Thymus (tissue), 11 donors: Measurements from ENCODE around the gene C17orf114.
A peak's percentile ranks its signal among the peaks of the same experiment; 100 is the strongest.

Experiments
- DNase-seq, 9 donors: peaks; one replicate each; pipeline ENCODE4 v3.0.0-alpha.2; 2013; ENCODE audit warnings: low spot score in 9 of 9, low read depth in 6 of 9, missing footprints in 1 of 9
- H3K27ac ChIP-seq, 2 donors: one replicate each; pipeline ENCODE4 v1.5.1; 2013; ENCODE audit warnings: control low read depth in 1 of 2, low read depth in 1 of 2, low read length in 1 of 2, mild to moderate bottlenecking in 1 of 2, moderate library complexity in 1 of 2
- H3K27me3 ChIP-seq, 2 donors: one replicate each; pipeline ENCODE4 v1.5.1; 2013; ENCODE audit warnings: low read length in 1 of 2; ENCODE audit not compliant: control insufficient read depth in 2 of 2, insufficient read depth in 1 of 2
- H3K36me3 ChIP-seq, 2 donors: one replicate each; pipeline ENCODE4 v1.5.1; 2013; ENCODE audit warnings: low read length in 1 of 2, mild to moderate bottlenecking in 1 of 2, moderate library complexity in 1 of 2; ENCODE audit not compliant: control insufficient read depth in 2 of 2, insufficient read depth in 2 of 2
- H3K4me1 ChIP-seq, 2 donors: one replicate each; pipeline ENCODE4 v1.5.1; 2013; ENCODE audit warnings: low read length in 2 of 2; ENCODE audit not compliant: control insufficient read depth in 2 of 2, insufficient read depth in 2 of 2
- H3K4me3 ChIP-seq, 2 donors: one replicate each; pipeline ENCODE4 v1.5.1; 2013; ENCODE audit warnings: low read length in 2 of 2, control low read depth in 1 of 2, mild to moderate bottlenecking in 1 of 2
- H3K9me3 ChIP-seq, 2 donors: one replicate each; pipeline ENCODE4 v1.5.1; 2013; ENCODE audit warnings: low read length in 1 of 2, mild to moderate bottlenecking in 1 of 2; ENCODE audit not compliant: control insufficient read depth in 2 of 2, insufficient read depth in 1 of 2
- WGBS: extraction: QIAGEN DNeasy Blood & Tissue Kit; methylation state at CpG from one replicate; pipeline ENCODE4 v1.1.7; 2013; 5-methylcytosine and 5-hydroxymethylcytosine counted together
- donor health status: healthy.

The C17orf114 gene

GRCh38 chr17:4810696-4811290, 8.7 kb upstream of the C17orf114 start:
- Histone ChIP-seq H3K4me1 (peaks cover 0 to 3% of the 10 kb centered on the region in 2 donors), H3K36me3 (no peaks in the 10 kb centered on the region), H3K9me3 (no peaks in the 10 kb centered on the region), H3K4me3 (no peak overlapping the region), H3K27me3 (peaks cover 22 to 49% of the 10 kb centered on the region in 2 donors), H3K27ac (no peak overlapping the region)
- DNase-seq = no peak
- WGBS = 58% methylated on average over 13 of the region's 13 CpGs

GRCh38 chr17:4808378-4808767, 6.2 kb upstream of the C17orf114 start:
- Histone ChIP-seq H3K27ac (peak overlapping the region in 1 of 2 donors; percentile 11), H3K4me1 (peaks cover 0 to 3% of the 10 kb centered on the region in 2 donors), H3K27me3 (peaks cover 25 to 61% of the 10 kb centered on the region in 2 donors), H3K4me3 (peak overlapping the region in 1 of 2 donors; percentile 39), H3K9me3 (no peaks in the 10 kb centered on the region), H3K36me3 (no peaks in the 10 kb centered on the region)
- 82% methylated on average over 6 of the region's 6 CpGs for WGBS
- no peak for DNase-seq

GRCh38 chr17:4807605-4808377, 5.7 kb upstream of the C17orf114 start:
- H3K27me3 ChIP-seq = peaks cover 25 to 61% of the 10 kb centered on the region in 2 donors
- no peaks in the 10 kb centered on the region for H3K36me3 ChIP-seq
- 49% methylated on average over 32 of the region's 32 CpGs for WGBS
- H3K4me3 ChIP-seq = peak overlapping the region; percentile 39 to 52
- H3K9me3 ChIP-seq = no peaks in the 10 kb centered on the region
- H3K4me1 ChIP-seq = peaks cover 0 to 3% of the 10 kb centered on the region in 2 donors
- no peak for DNase-seq
- peak overlapping the region in 1 of 2 donors; percentile 33 for H3K27ac ChIP-seq

DNA sequence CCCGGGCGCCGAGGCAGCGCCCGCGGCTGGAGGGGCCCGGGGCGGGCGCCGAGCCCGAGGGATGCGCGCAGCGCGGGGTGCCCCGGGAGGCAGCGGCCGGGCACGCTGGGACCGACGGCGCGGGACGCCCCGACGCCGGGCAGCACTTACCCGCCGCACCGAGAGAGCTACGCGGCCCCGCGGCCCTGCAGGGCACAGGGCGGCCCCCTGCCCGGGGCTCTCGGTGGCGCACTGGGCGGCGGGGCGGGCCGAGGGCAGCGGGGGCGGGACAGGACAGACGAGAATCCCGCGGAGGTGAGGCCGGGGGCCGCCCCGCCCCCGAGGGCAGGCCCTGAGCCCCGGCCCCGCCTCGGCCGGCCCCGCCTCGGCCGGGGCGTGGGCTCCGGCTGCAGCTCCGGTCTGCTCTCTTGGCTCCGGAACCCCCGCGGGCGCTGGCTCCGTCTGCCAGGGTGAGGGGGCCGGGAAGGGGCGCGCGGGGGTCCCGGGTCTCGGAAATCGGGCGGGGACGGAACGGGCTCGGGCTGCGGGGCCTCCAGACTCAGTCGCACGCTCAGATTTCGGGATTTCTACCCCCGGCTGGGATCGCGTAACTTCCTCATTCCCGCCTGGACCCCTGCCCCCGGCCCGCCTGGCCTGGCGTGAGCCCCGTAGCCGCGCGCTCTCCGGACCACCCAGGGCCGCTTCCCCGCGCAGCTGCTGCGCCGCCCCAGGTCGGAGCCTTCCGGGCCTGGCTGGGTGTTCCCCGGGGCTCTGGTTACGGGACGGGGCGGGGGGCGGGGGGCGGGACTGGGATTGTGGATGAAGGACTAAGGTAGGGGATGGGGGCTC, 4.9 kb upstream of the C17orf114 start, which contains the start of gene PLD2:
PLD2 (plus strand) TSS at position 376 of the 828 bp plus-strand sequence. CDS start 621 bp downstream, outside the sequence.
- Histone ChIP-seq H3K36me3 (no peaks in the 10 kb centered on the region), H3K9me3 (no peaks in the 10 kb centered on the region), H3K4me1 (peaks cover 0 to 3% of the 10 kb centered on the region in 2 donors), H3K27me3 (peaks cover 25 to 62% of the 10 kb centered on the region in 2 donors), H3K27ac (peak within 1 kb of the TSS in 1 of 2 donors; percentile 33), H3K4me3 (peak within 1 kb of the TSS; percentile 39 to 52)
- 1% methylated on average over 106 of the region's 106 CpGs for WGBS
- peak in 6 of 9 donors; percentile 41 to 78 (median 56) for DNase-seq

GRCh38 chr17:4806456-4806776, 4.3 kb upstream of the C17orf114 start:
- DNase-seq = no peak
- Histone ChIP-seq H3K27me3 (peaks cover 25 to 62% of the 10 kb centered on the region in 2 donors), H3K36me3 (no peaks in the 10 kb centered on the region), H3K4me3 (peak overlapping the region; percentile 21 to 52), H3K27ac (no peak overlapping the region), H3K9me3 (no peaks in the 10 kb centered on the region), H3K4me1 (peaks cover 0 to 3% of the 10 kb centered on the region in 2 donors)
- 5% methylated on average over 16 of the region's 16 CpGs for WGBS

DNA sequence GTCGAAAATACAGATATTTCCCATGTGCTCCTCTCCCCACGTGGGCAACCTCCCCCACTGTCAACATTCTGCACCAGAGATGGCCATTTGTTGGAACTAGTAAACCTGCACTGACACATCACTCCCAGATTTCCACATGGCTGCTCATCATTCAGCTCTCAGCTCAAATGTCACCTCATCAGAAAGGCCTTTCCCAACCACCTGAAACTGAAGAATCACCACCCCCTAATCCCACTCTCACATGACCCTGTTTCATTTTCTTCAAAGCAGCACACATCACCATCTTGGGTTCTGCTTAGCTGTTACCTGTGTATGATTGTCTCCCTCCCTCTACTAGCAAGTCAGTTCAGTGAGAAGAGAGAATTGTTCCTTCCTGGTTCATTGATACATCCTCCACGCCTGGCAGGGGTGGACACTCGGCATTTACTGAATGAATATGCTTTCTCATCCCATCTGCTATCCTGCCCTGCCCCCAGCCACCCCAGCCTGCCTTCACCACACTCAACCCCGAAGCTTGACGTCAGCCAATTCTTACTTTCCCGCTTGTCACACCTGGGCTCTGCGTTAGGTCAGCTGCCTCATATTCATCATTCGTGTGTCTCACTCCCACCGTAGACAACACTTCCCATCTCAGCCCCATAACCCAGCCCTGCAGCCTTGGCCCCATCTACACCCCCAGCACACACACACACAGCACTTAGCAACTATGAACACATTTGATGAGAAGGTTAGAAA, 1.5 kb downstream of the C17orf114 start:
- Histone ChIP-seq H3K9me3 (peaks cover 0 to 3% of the 10 kb centered on the region in 2 donors), H3K36me3 (peaks cover 17 to 18% of the 10 kb centered on the region in 2 donors), H3K27ac (peak overlapping the region; percentile 62 to 73), H3K4me3 (no peak overlapping the region), H3K27me3 (peaks cover 1 to 19% of the 10 kb centered on the region in 2 donors), H3K4me1 (peaks cover 5 to 12% of the 10 kb centered on the region in 2 donors)
- DNase-seq = no peak
- 83% methylated on average over 10 of the region's 10 CpGs for WGBS

DNA sequence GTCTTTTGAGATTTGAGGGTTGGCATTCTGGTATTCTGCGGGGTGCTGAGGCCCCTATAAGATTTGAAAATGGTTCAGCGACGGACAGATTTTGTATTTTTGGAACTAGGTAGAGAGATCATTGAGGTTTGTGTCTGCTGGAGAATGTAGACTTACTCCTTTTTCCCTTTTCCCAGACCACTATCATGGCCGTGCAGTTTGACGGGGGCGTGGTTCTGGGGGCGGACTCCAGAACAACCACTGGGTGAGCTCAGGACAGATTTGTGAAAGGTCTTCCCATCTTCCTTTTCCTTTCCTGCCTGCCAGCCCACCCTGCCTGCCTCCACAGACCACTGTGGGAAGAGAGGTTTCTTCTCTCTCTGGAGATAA, 5.6 kb downstream of the C17orf114 start:
- Histone ChIP-seq H3K36me3 (peaks cover 17 to 18% of the 10 kb centered on the region in 2 donors), H3K27ac (peak overlapping the region in 1 of 2 donors; percentile 69), H3K27me3 (peaks cover 5 to 18% of the 10 kb centered on the region in 2 donors), H3K4me3 (peak overlapping the region; percentile 94 to 100), H3K9me3 (peaks cover 0 to 5% of the 10 kb centered on the region in 2 donors), H3K4me1 (peaks cover 5 to 12% of the 10 kb centered on the region in 2 donors)
- no peak for DNase-seq
- WGBS = 4% methylated on average over 7 of the region's 7 CpGs

GRCh38 chr17:4795168-4795567, 7.0 kb downstream of the C17orf114 start:
- WGBS = 95% methylated on average over 1 of the region's 1 CpG
- no peak overlapping the region for H3K4me3 ChIP-seq
- peaks cover 9 to 17% of the 10 kb centered on the region in 2 donors for H3K4me1 ChIP-seq
- H3K9me3 ChIP-seq = peaks cover 0 to 5% of the 10 kb centered on the region in 2 donors
- H3K27me3 ChIP-seq = peaks cover 16 to 31% of the 10 kb centered on the region in 2 donors
- no peak for DNase-seq
- H3K27ac ChIP-seq = no peak overlapping the region
- peaks cover 17 to 18% of the 10 kb centered on the region in 2 donors for H3K36me3 ChIP-seq
